Left forelimb (tissue), 1 donor: ENCODE measurements around the gene GLO1.
A peak's percentile ranks its signal among the peaks of the same experiment; 100 is the strongest.

Experiments used
- DNase-seq: peaks from one replicate; pipeline ENCODE4 v3.0.0-alpha.2; 2018; ENCODE audit warnings: low spot score

GLO1 gene

GRCh38 chr6:38702558-38703397, at the start of gene GLO1:
TSS of gene GLO1 (minus strand) at chr6:38703145. CDS start at chr6:38703054, 91 bp downstream.
- peak; percentile 96 for DNase-seq

GRCh38 chr6:38750968-38751615, 48.1 kb upstream of the GLO1 start:
- DNase-seq: no peak

GRCh38 chr6:38749473-38749872, 46.5 kb upstream of the GLO1 start:
- no peak for DNase-seq

GRCh38 chr6:38739532-38739931, 36.6 kb upstream of the GLO1 start:
- DNase-seq: no peak

GRCh38 chr6:38738261-38738660, 35.3 kb upstream of the GLO1 start:
- DNase-seq: no peak

- DNase-seq: no peak
Observed at GRCh38 chr6:38736951-38737350, 34.0 kb upstream of the GLO1 start.

- no peak for DNase-seq
Observed at GRCh38 chr6:38730140-38730862, 27.4 kb upstream of the GLO1 start.

GRCh38 chr6:38728203-38728602, 25.3 kb upstream of the GLO1 start:
- no peak for DNase-seq

- DNase-seq: no peak
Observed at GRCh38 chr6:38725414-38726183, 22.7 kb upstream of the GLO1 start.

GRCh38 chr6:38724343-38724742, 21.4 kb upstream of the GLO1 start:
- DNase-seq: no peak

GRCh38 chr6:38723783-38724182, 20.8 kb upstream of the GLO1 start:
- no peak for DNase-seq

- DNase-seq: no peak
Observed at GRCh38 chr6:38722727-38723334, 19.9 kb upstream of the GLO1 start.

- DNase-seq: no peak
Observed at GRCh38 chr6:38722038-38722437, 19.1 kb upstream of the GLO1 start.

GRCh38 chr6:38720295-38720694, 17.4 kb upstream of the GLO1 start:
- DNase-seq: no peak

GRCh38 chr6:38719358-38719757, 16.4 kb upstream of the GLO1 start:
- DNase-seq: no peak

GRCh38 chr6:38716825-38717224, 13.9 kb upstream of the GLO1 start:
- DNase-seq: no peak

GRCh38 chr6:38715016-38715689, 12.2 kb upstream of the GLO1 start, which contains the start of gene DNAH8:
TSS of gene DNAH8 (plus strand) at chr6:38715311. CDS start at chr6:38722810, 7,499 bp downstream.
- DNase-seq: no peak

- DNase-seq: no peak
Observed at GRCh38 chr6:38714239-38715015, 11.5 kb upstream of the GLO1 start.

- no peak for DNase-seq
Observed at GRCh38 chr6:38713812-38714211, 10.9 kb upstream of the GLO1 start.

GRCh38 chr6:38708496-38708895, 5.6 kb upstream of the GLO1 start:
- DNase-seq: no peak
